NCI-H226 (cell line): ENCODE measurements around the gene CACNA1C.
A peak's percentile ranks its signal among the peaks of the same experiment; 100 is the strongest.

Experiments used
- DNase-seq: peaks from one replicate; pipeline ENCODE4 v3.0.0-alpha.2; 2015

The CACNA1C gene

GRCh38 chr12:2260441-2260840 is 207.7 kb downstream of the CACNA1C start:
- no peak for DNase-seq

GRCh38 chr12:2261708-2262107 is 208.9 kb downstream of the CACNA1C start:
- no peak for DNase-seq

- no peak for DNase-seq
These were observed 209.7 kb downstream of the CACNA1C start for GRCh38 chr12:2262449-2262848.

GRCh38 chr12:2263901-2264300 is 211.1 kb downstream of the CACNA1C start:
- no peak for DNase-seq

GRCh38 chr12:2264651-2265232 is 212.0 kb downstream of the CACNA1C start:
- peak; percentile 97 for DNase-seq

- peak; percentile 63 for DNase-seq
These were observed 212.8 kb downstream of the CACNA1C start for GRCh38 chr12:2265461-2266167.

- no peak for DNase-seq
These were observed 214.2 kb downstream of the CACNA1C start for GRCh38 chr12:2266666-2267620.

GRCh38 chr12:2267703-2268470 is 215.1 kb downstream of the CACNA1C start:
- peak; percentile 86 for DNase-seq

- DNase-seq = peak; percentile 98
These were observed 215.9 kb downstream of the CACNA1C start for GRCh38 chr12:2268471-2269286.

- DNase-seq = no peak
These were observed 218.1 kb downstream of the CACNA1C start for GRCh38 chr12:2270846-2271245.

GRCh38 chr12:2271961-2272360 is 219.2 kb downstream of the CACNA1C start:
- no peak for DNase-seq

- DNase-seq = peak; percentile 43
These were observed 220.5 kb downstream of the CACNA1C start for GRCh38 chr12:2273288-2273687.

- no peak for DNase-seq
These were observed 221.0 kb downstream of the CACNA1C start for GRCh38 chr12:2273751-2274150.

GRCh38 chr12:2274733-2275132 is 221.9 kb downstream of the CACNA1C start:
- DNase-seq = no peak

GRCh38 chr12:2276288-2277033 is 223.7 kb downstream of the CACNA1C start:
- no peak for DNase-seq

- DNase-seq = no peak
These were observed 224.8 kb downstream of the CACNA1C start for GRCh38 chr12:2277492-2278155.

GRCh38 chr12:2281446-2281845 is 228.7 kb downstream of the CACNA1C start:
- no peak for DNase-seq

- DNase-seq = no peak
These were observed 229.5 kb downstream of the CACNA1C start for GRCh38 chr12:2282318-2282717.

- no peak for DNase-seq
These were observed 230.7 kb downstream of the CACNA1C start for GRCh38 chr12:2283480-2283879.

GRCh38 chr12:2283916-2284315 is 231.1 kb downstream of the CACNA1C start:
- no peak for DNase-seq
